WTC11 (cell line): ENCODE measurements around the gene TMEM239.

ENCODE experiments used
- ATF1 ChIP-seq: sonication (generic); formaldehyde crosslinking; IDR thresholded peaks from 2 replicates; pipeline ENCODE4 v1.8.1; 2023; ENCODE audit warnings: mild to moderate bottlenecking, moderate library complexity, missing genetic modification reagents
- ATF3 ChIP-seq: sonication (generic); formaldehyde crosslinking; conservative IDR thresholded peaks from 2 replicates; pipeline ENCODE4 v1.8.1; 2022; ENCODE audit warnings: mild to moderate bottlenecking, missing genetic modification reagents
- JUN ChIP-seq: sonication (generic); formaldehyde crosslinking; IDR thresholded peaks from 2 replicates; pipeline ENCODE4 v1.8.0; 2023; ENCODE audit warnings: mild to moderate bottlenecking, missing genetic modification reagents
- SMAD3 ChIP-seq: sonication (generic); formaldehyde crosslinking; IDR thresholded peaks from 2 replicates; pipeline ENCODE4 v1.8.0; 2022; ENCODE audit warnings: missing genetic modification reagents, mild to moderate bottlenecking, borderline replicate concordance
- ZBTB21 ChIP-seq: sonication (generic); formaldehyde crosslinking; IDR thresholded peaks from 2 replicates; pipeline ENCODE4 v1.8.1; 2023; ENCODE audit warnings: mild to moderate bottlenecking, missing genetic modification reagents, borderline replicate concordance
- TF ChIP-seq, protein P1 (sequence below): fragments of 200-600 bp; IDR thresholded peaks from 2 replicates; pipeline ENCODE4 v1.8.0; 2022; ENCODE audit warnings: antibody characterized with exemption

DNA sequence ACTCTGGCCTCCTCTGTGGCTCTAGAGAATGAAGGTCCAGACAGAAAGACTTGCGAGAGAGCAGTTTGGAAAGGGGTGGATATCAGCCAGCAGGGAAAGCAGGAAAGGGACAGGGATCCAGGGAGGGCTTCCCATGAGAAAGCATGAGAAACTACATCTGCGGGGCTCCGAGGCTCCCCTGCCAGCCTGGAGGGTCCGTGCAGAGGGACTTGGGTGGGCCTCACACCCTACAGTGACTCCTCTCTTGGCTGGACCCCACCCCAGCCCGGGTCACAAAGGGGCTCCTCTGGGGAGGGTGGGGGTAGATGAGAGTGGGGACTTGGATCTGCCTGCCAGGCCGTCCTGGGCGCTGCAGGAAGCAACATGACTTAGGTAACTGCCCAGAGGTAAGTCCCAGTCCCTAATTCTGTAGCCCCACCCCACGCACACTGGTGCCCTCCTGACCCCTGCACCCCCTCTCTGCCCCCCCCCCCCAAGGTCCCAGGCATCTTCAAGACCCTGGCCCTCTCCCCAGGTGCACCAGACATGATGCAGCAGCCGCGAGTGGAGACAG, at the start of gene TMEM239:
- TF ChIP-seq JUN (CRISPR knock-in tag): no peak
- TF ChIP-seq ATF3 (CRISPR knock-in tag): no peak
- no peak for TF ChIP-seq SMAD3 (CRISPR knock-in tag)
- TF ChIP-seq, protein P1, sequence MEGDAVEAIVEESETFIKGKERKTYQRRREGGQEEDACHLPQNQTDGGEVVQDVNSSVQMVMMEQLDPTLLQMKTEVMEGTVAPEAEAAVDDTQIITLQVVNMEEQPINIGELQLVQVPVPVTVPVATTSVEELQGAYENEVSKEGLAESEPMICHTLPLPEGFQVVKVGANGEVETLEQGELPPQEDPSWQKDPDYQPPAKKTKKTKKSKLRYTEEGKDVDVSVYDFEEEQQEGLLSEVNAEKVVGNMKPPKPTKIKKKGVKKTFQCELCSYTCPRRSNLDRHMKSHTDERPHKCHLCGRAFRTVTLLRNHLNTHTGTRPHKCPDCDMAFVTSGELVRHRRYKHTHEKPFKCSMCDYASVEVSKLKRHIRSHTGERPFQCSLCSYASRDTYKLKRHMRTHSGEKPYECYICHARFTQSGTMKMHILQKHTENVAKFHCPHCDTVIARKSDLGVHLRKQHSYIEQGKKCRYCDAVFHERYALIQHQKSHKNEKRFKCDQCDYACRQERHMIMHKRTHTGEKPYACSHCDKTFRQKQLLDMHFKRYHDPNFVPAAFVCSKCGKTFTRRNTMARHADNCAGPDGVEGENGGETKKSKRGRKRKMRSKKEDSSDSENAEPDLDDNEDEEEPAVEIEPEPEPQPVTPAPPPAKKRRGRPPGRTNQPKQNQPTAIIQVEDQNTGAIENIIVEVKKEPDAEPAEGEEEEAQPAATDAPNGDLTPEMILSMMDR: no peak
- TF ChIP-seq ZBTB21 (CRISPR knock-in tag): no peak
- TF ChIP-seq ATF1: no peak
